ENCODE results near the gene GRHPR.

DNA sequence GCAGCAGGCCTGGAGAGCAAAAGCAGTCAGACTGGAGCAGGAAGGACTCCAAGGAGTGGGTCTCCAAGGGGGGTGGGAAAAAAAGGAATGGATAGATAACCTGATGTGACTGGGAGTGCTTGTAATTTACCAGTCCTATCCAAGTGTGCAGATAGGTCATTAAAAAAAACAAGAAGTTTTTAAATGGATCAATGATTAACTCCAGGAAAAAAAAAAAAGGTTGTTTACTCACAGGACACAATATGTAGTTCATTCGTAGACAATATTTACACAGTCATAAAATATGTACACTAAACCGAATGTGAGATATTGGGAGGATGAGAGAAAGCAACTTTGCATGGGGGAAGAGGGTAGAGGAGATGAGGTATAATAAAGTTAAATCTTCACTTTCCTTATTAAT is 22.4 kb downstream of the GRHPR start:
- TF ChIP-seq, protein P1, sequence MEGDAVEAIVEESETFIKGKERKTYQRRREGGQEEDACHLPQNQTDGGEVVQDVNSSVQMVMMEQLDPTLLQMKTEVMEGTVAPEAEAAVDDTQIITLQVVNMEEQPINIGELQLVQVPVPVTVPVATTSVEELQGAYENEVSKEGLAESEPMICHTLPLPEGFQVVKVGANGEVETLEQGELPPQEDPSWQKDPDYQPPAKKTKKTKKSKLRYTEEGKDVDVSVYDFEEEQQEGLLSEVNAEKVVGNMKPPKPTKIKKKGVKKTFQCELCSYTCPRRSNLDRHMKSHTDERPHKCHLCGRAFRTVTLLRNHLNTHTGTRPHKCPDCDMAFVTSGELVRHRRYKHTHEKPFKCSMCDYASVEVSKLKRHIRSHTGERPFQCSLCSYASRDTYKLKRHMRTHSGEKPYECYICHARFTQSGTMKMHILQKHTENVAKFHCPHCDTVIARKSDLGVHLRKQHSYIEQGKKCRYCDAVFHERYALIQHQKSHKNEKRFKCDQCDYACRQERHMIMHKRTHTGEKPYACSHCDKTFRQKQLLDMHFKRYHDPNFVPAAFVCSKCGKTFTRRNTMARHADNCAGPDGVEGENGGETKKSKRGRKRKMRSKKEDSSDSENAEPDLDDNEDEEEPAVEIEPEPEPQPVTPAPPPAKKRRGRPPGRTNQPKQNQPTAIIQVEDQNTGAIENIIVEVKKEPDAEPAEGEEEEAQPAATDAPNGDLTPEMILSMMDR (conservative IDR thresholded peaks at IDR 0.05): no peak
- no peak for TF ChIP-seq ZFX (IDR thresholded peaks at IDR 0.05)

All from C4-2B (cell line).